Right lobe of liver (tissue), 4 donors: ENCODE measurements around the gene PTPRK.

ENCODE experiments used
- CTCF ChIP-seq, 4 donors: fragments of 200-600 bp in 3 of 4; fragments of 450-650 bp in 1 of 4; IDR thresholded peaks; one replicate each; pipeline versions ENCODE4 v1.5.1 to v1.8.0; 2016 to 2022; ENCODE audit warnings: antibody characterized with exemption in 4 of 4, mild to moderate bottlenecking in 2 of 4
- POLR2A ChIP-seq: fragments of 450-650 bp; IDR thresholded peaks from one replicate; pipeline ENCODE4 v1.6.1; 2017; ENCODE audit warnings: antibody characterized with exemption, mild to moderate bottlenecking
- donor health status: DM: no; HTN: no; CAD: no.
- donor health status: DM: no; HTN: no; CAD: no.
- donor health status: DM: no; HTN: yes; CAD: no.

- TF ChIP-seq POLR2A (no peak), CTCF (IDR thresholded peaks at IDR 0.05) (no peak)
Measured at GRCh38 chr6:127976111-127976510, 544.3 kb downstream of the PTPRK start.
